Cardiac muscle cell (in vitro differentiated cells and primary cell): ENCODE results near the gene KNCN. TPM values are rescaled to one million over a fixed set of nuclear protein-coding genes. Genes with fewer than 3 reads are reported as not detected.

Source experiments
- polyA plus RNA-seq: library from polyadenylated mRNA; unstranded; fragments of >200 nt; fragmentation: Nextera tagmentation; extraction: Ambion mirVana; gene quantifications from 2 replicates; pipeline ENCODE4 v1.2.1, GENCODE V29; 2016
- total RNA-seq: library from RNA; depleted of rRNA; stranded (reverse); fragments of >200 nt; gene quantifications from 2 replicates; pipeline ENCODE4 v1.2.3, GENCODE V29; 2016

KNCN gene
- total and polyA plus RNA-seq, 2 experiments from 2014 or later: not detected

Other genes starting within 250 kb of the KNCN start
- 118 and 151 TPM in 2 replicates for gene LRRC41, start 248.0 kb downstream of the KNCN start, total RNA-seq
- gene LRRC41, start 248.0 kb downstream of the KNCN start, polyA plus RNA-seq: 130 and 169 TPM in 2 replicates
- 597 and 948 TPM in 2 replicates for gene UQCRH, start 247.9 kb downstream of the KNCN start, total RNA-seq
- 517 and 698 TPM in 2 replicates for gene UQCRH, start 247.9 kb downstream of the KNCN start, polyA plus RNA-seq
- gene NSUN4, start 210.8 kb downstream of the KNCN start, total RNA-seq: 9.5 and 10.8 TPM in 2 replicates
- gene NSUN4, start 210.8 kb downstream of the KNCN start, polyA plus RNA-seq: 15.1 and 16.1 TPM in 2 replicates
- 12.4 and 21.0 TPM in 2 replicates for gene FAAH, start 157.3 kb downstream of the KNCN start, total RNA-seq
- 18.7 and 20.2 TPM in 2 replicates for gene FAAH, start 157.3 kb downstream of the KNCN start, polyA plus RNA-seq
- gene DMBX1, start 61.8 kb downstream of the KNCN start, total RNA-seq: not detected in 2 replicates
- gene DMBX1, start 61.8 kb downstream of the KNCN start, polyA plus RNA-seq: not detected in 2 replicates
- gene MKNK1, start 52.6 kb upstream of the KNCN start, total RNA-seq: 12.8 and 18.6 TPM in 2 replicates
- 20.3 and 23.7 TPM in 2 replicates for gene MKNK1, start 52.6 kb upstream of the KNCN start, polyA plus RNA-seq
- gene MOB3C, start 65.2 kb upstream of the KNCN start, total RNA-seq: 6.2 and 7.5 TPM in 2 replicates
- 4.5 and 5.5 TPM in 2 replicates for gene MOB3C, start 65.2 kb upstream of the KNCN start, polyA plus RNA-seq
- 83.6 and 100 TPM in 2 replicates for gene ATPAF1, start 116.7 kb upstream of the KNCN start, total RNA-seq
- gene ATPAF1, start 116.7 kb upstream of the KNCN start, polyA plus RNA-seq: 110 and 120 TPM in 2 replicates
- 1.2 TPM in 1 of 2 replicates, not detected in the other for gene TEX38, start 120.2 kb upstream of the KNCN start, total RNA-seq
- gene TEX38, start 120.2 kb upstream of the KNCN start, polyA plus RNA-seq: 0.27 and 1.4 TPM in 2 replicates
- 33.1 and 33.6 TPM in 2 replicates for gene EFCAB14, start 167.5 kb upstream of the KNCN start, total RNA-seq
- 31.3 and 33.9 TPM in 2 replicates for gene EFCAB14, start 167.5 kb upstream of the KNCN start, polyA plus RNA-seq
- not detected in 2 replicates for gene CYP4B1, start 247.4 kb upstream of the KNCN start, total RNA-seq
- not detected in 2 replicates for gene CYP4B1, start 247.4 kb upstream of the KNCN start, polyA plus RNA-seq